GM12873 (cell line): ENCODE results near the gene MAP2K5.

Experiments used
- TF ChIP-seq, protein P1 (sequence below): IDR thresholded peaks from 2 replicates; pipeline ENCODE4 v1.5.1; 2012; ENCODE audit warnings: low read depth, mild to moderate bottlenecking, moderate library complexity, low read length, control low read depth; ENCODE audit not compliant: insufficient read depth; ENCODE audit errors: missing control alignments

MAP2K5 gene

DNA sequence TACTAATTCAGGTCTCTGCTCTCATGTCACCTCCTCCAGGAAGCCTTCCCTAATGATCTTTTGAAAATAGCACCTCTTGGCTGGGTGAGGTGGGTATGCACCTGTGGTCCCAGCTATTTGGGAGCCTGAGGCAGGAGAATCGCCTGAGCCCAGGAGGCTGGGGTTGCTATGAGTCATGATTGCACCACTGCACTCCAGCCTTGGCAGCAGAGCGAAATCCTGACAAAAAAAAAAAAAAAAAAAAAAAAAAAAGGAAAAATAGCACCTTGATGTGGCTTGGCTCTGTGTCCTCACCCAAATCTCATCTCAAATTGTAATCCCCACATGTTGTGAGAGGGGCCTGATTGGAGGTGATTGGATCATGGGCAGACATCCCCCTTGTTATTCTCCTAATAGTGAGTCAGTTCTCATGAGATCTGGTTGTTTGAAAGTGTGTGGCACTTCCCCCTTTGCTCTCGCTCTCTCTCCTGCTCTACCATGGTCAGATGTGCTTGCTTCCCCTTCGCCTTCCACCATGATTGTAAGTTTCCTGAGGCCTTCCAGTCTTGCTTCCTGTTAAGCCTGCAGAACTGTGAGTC is 308.6 kb downstream of the MAP2K5 start:
- TF ChIP-seq, protein P1, sequence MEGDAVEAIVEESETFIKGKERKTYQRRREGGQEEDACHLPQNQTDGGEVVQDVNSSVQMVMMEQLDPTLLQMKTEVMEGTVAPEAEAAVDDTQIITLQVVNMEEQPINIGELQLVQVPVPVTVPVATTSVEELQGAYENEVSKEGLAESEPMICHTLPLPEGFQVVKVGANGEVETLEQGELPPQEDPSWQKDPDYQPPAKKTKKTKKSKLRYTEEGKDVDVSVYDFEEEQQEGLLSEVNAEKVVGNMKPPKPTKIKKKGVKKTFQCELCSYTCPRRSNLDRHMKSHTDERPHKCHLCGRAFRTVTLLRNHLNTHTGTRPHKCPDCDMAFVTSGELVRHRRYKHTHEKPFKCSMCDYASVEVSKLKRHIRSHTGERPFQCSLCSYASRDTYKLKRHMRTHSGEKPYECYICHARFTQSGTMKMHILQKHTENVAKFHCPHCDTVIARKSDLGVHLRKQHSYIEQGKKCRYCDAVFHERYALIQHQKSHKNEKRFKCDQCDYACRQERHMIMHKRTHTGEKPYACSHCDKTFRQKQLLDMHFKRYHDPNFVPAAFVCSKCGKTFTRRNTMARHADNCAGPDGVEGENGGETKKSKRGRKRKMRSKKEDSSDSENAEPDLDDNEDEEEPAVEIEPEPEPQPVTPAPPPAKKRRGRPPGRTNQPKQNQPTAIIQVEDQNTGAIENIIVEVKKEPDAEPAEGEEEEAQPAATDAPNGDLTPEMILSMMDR = no peak

DNA sequence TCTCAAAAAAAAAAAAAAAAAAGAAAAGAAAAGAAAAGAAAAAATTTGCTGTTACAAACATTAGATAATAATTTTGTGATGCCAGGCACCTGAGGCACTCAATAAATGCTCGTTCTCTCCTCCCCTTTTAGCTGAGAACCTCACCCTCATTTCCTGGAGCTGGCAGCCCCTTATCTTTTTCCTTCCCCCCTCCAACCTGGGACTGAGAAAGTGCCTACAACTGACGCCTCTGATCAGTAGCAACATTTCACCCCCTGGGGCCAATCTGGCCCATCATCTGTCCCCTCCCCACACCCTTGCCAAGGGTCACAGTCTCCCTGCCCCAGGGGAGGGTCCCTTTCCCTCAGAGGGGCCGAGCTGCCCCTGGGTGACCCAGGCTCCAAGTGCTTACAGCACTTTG is 309.9 kb downstream of the MAP2K5 start:
- TF ChIP-seq, protein P1 = no peak

GRCh38 chr15:67853454-67853853 is 311.0 kb downstream of the MAP2K5 start:
- TF ChIP-seq, protein P1 = no peak

GRCh38 chr15:67854358-67854757 is 311.9 kb downstream of the MAP2K5 start:
- TF ChIP-seq, protein P1 = no peak

- TF ChIP-seq, protein P1 = no peak
Observed at GRCh38 chr15:67855842-67856241, 313.3 kb downstream of the MAP2K5 start.
